K562 (cell line): ENCODE data around the gene SYMPK. TPM values are rescaled to one million over a fixed set of nuclear protein-coding genes. Genes with fewer than 3 reads are reported as not detected.
A peak's percentile ranks its signal among the peaks of the same experiment; 100 is the strongest.

Source experiments
- ASH1L ChIP-seq: fragments of 450-650 bp; IDR thresholded peaks from 2 replicates; pipeline ENCODE4 v1.6.1; 2018; ENCODE audit warnings: borderline replicate concordance, mild to moderate bottlenecking, low read depth; ENCODE audit not compliant: partially characterized antibody
- BHLHE40 ChIP-seq: IDR thresholded peaks from 2 replicates; pipeline ENCODE4 v1.6.1; 2011; ENCODE audit warnings: low read length, improper control_type of control experiment
- CHCHD3 ChIP-seq: fragments of 250-450 bp; sonication (Bioruptor Pico); IDR thresholded peaks from 2 replicates; pipeline ENCODE4 v2.1.2; 2022; ENCODE audit warnings: mild to moderate bottlenecking
- DDX20 ChIP-seq: fragments of 450-650 bp; IDR thresholded peaks from 2 replicates; pipeline ENCODE4 v1.6.1; 2016; ENCODE audit warnings: missing genetic modification characterization, low read depth, mild to moderate bottlenecking, missing compliant biosample characterization, moderate library complexity
- FOXJ3 ChIP-seq: sonication (generic); formaldehyde crosslinking; IDR thresholded peaks from 2 replicates; pipeline ENCODE4 v1.4.0; 2020; ENCODE audit warnings: mild to moderate bottlenecking, missing genetic modification reagents
- FOXK1 ChIP-seq: sonication (generic); formaldehyde crosslinking; IDR thresholded peaks from 2 replicates; pipeline ENCODE4 v1.8.0; 2022; ENCODE audit warnings: missing genetic modification reagents, mild to moderate bottlenecking, borderline replicate concordance
- HDAC1 ChIP-seq, 2 experiments: fragments of 450-650 bp; IDR thresholded peaks; 2 replicates each; pipeline ENCODE4 v1.6.1; 2016 to 2017; ENCODE audit warnings: inconsistent platforms in 1 of 2, mild to moderate bottlenecking in 1 of 2, moderate library complexity in 1 of 2
- HOXB6 ChIP-seq: fragments of 250-450 bp; sonication (Bioruptor Pico); IDR thresholded peaks from 2 replicates; pipeline ENCODE4 v1.5.1; 2022; ENCODE audit warnings: mild to moderate bottlenecking, borderline replicate concordance
- KLF13 ChIP-seq: fragments of 450-650 bp; IDR thresholded peaks from 2 replicates; pipeline ENCODE4 v1.6.1; 2016; ENCODE audit warnings: missing genetic modification characterization, low read depth, mild to moderate bottlenecking, missing compliant biosample characterization, moderate library complexity, borderline replicate concordance
- PHF8 ChIP-seq: fragments of 200-600 bp; sonication (generic); IDR thresholded peaks from 2 replicates; pipeline ENCODE4 v1.6.1; 2012; ENCODE audit warnings: mixed run types, mild to moderate bottlenecking, inconsistent platforms, low read length, moderate library complexity, borderline replicate concordance
- POLR2A ChIP-seq: fragments of 450-650 bp; conservative IDR thresholded peaks from 2 replicates; pipeline ENCODE4 v1.6.1; 2016
- POLR2G ChIP-seq: fragments of 200-400 bp; formaldehyde crosslinking; IDR thresholded peaks from 2 replicates; pipeline ENCODE4 v1.6.1; 2017; ENCODE audit warnings: low read depth, mild to moderate bottlenecking, antibody characterized with exemption, low read length, moderate library complexity
- PTTG1 ChIP-seq: fragments of 450-650 bp; IDR thresholded peaks from 2 replicates; pipeline ENCODE4 v1.6.1; 2016; ENCODE audit warnings: low read depth, mild to moderate bottlenecking, missing genetic modification characterization, missing compliant biosample characterization
- RAD21 ChIP-seq, 2 experiments: fragments of 250-450 bp in 1 of 2; fragments of 450-650 bp in 1 of 2; sonication (Bioruptor Pico) in 1 of 2; formaldehyde crosslinking in 1 of 2; IDR thresholded peaks in 1 of 2; conservative IDR thresholded peaks in 1 of 2; 2 replicates each; pipeline versions ENCODE4 v1.4.0 to v1.8.0; 2020 to 2022; ENCODE audit warnings: mild to moderate bottlenecking in 2 of 2, moderate library complexity in 1 of 2
- RB1 ChIP-seq: fragments of 450-650 bp; IDR thresholded peaks from 2 replicates; pipeline ENCODE4 v1.6.1; 2017; ENCODE audit warnings: low read depth, mild to moderate bottlenecking
- RBM17 ChIP-seq: fragments of 200-400 bp; formaldehyde crosslinking; IDR thresholded peaks from 2 replicates; pipeline ENCODE4 v1.6.1; 2017; ENCODE audit warnings: low read depth, mild to moderate bottlenecking, low read length, borderline replicate concordance
- SMARCE1 ChIP-seq: fragments of 450-650 bp; IDR thresholded peaks from 2 replicates; pipeline ENCODE4 v1.7.1; 2016; ENCODE audit warnings: mild to moderate bottlenecking
- SP1 ChIP-seq: sonication (generic); formaldehyde crosslinking; IDR thresholded peaks from 2 replicates; pipeline ENCODE4 v1.8.1; 2022; ENCODE audit warnings: mild to moderate bottlenecking, missing genetic modification reagents
- SPI1 ChIP-seq: IDR thresholded peaks from 2 replicates; pipeline ENCODE4 v1.6.1; 2011; ENCODE audit warnings: low read depth, low read length, control low read depth, borderline replicate concordance
- TCF7 ChIP-seq: sonication (generic); IDR thresholded peaks from 2 replicates; pipeline ENCODE4 v1.6.1; 2016; ENCODE audit warnings: antibody characterized with exemption, borderline replicate concordance
- TGIF2 ChIP-seq: sonication (generic); formaldehyde crosslinking; IDR thresholded peaks from 2 replicates; pipeline ENCODE4 v1.8.1; 2022; ENCODE audit warnings: mild to moderate bottlenecking, missing genetic modification reagents, moderate library complexity
- TRIM24 ChIP-seq, 2 experiments: fragments of 450-650 bp; IDR thresholded peaks; 2 replicates each; pipeline ENCODE4 v1.6.1; 2016
- ZBTB12 ChIP-seq: fragments of 250-450 bp; sonication (Bioruptor Pico); IDR thresholded peaks from 2 replicates; pipeline ENCODE4 v1.4.0; 2020
- ZNF134 ChIP-seq: fragments of 250-450 bp; sonication (Bioruptor Pico); conservative IDR thresholded peaks from 2 replicates; pipeline ENCODE4 v1.4.0; 2020
- ZNF740 ChIP-seq, 3 experiments: fragments of 200-800 bp in 1 of 3; sonication (Bioruptor generic) in 1 of 3; sonication (generic) in 1 of 3; formaldehyde crosslinking in 1 of 3; IDR thresholded peaks; 2 replicates each; pipeline versions ENCODE4 v1.6.1 to v1.8.0; 2016 to 2022; ENCODE audit warnings: mild to moderate bottlenecking in 2 of 3, missing compliant biosample characterization in 2 of 3, missing genetic modification characterization in 2 of 3, missing genetic modification reagents in 1 of 3
- polyA plus RNA-seq, 8 experiments: library from polyadenylated mRNA; depleted of rRNA in 4 of 8; stranded (reverse) in 5 of 8; unstranded in 3 of 8; fragments of >200 nt; fragmentation: Nextera tagmentation in 2 of 8; fragmentation: Illumina TruSeq in 1 of 8; extraction: Ambion mirVana in 2 of 8; extraction: Trizol in 1 of 8; gene quantifications; 2 replicates each; pipeline versions ENCODE4 v1.2.1 to v1.2.3, GENCODE V29; 2011 to 2014; ENCODE audit warnings: inconsistent platforms in 1 of 8, missing spikeins in 1 of 8
- total RNA-seq, 7 experiments: library from RNA; depleted of rRNA in 6 of 7; stranded (reverse); fragments of >200 nt in 6 of 7; fragmentation: Illumina TruSeq in 2 of 7; extraction: Trizol in 2 of 7; gene quantifications; 2 replicates each; pipeline versions ENCODE4 v1.2.1 to v1.2.3, GENCODE V29; 2011 to 2021; ENCODE audit warnings: low replicate concordance in 1 of 7

The SYMPK gene
- total and polyA plus RNA-seq, 9 of the 15 experiments (the other 6 are each of a cell fraction or from before 2014, with no cell fraction given), result 0.73 to 95.5 (median 58.4) TPM

- TF ChIP-seq SMARCE1 (no peak), KLF13 (tag) (no peak), POLR2A (no peak), HOXB6 (CRISPR knock-in tag) (no peak), FOXJ3 (CRISPR knock-in tag) (no peak), SPI1 (0 out of 2 replicates have a peak, but pooled peaks have one; percentile 1), POLR2G (peak; percentile 81), ZBTB12 (CRISPR knock-in tag) (no peak), FOXK1 (CRISPR knock-in tag) (no peak), HDAC1 (IDR thresholded peaks at IDR 0.05) (0 out of 4 replicates have a peak, but pooled peaks of 1 of the 2 experiments have one; percentile 29), RB1 (peak; percentile 45), TGIF2 (CRISPR knock-in tag) (0 out of 2 replicates have a peak, but pooled peaks have one; percentile 54), PHF8 (peak; percentile 57; the same call in 1 of the 2 replicates), ASH1L (no peak), TRIM24 (IDR thresholded peaks at IDR 0.05) (peak in 1 of 2 experiments; percentile 18; a peak in 1 of 4 replicates), TCF7 (no peak), RAD21 (CRISPR knock-in tag; conservative IDR thresholded peaks at IDR 0.05 in 1 of 2, IDR thresholded peaks at IDR 0.05 in 1 of 2) (peak in 1 of 2 experiments; percentile 40; a peak in 2 of 4 replicates), SP1 (CRISPR knock-in tag) (peak; percentile 37; the same call in 1 of the 2 replicates), CHCHD3 (CRISPR knock-in tag) (no peak), DDX20 (tag) (no peak), RBM17 (no peak), PTTG1 (tag) (no peak), ZNF740 (CRISPR knock-in tag; IDR thresholded peaks at IDR 0.05) (peak; percentile 93), ZNF740 (tag; IDR thresholded peaks at IDR 0.05) (peak in 1 of 2 experiments; percentile 88; a peak in 2 of 4 replicates), ZNF134 (CRISPR knock-in tag) (no peak), BHLHE40 (0 out of 2 replicates have a peak, but pooled peaks have one; percentile 6)
- TF ChIP-seq, all 486 proteins: peak for 92
Measured at GRCh38 chr19:45885556-45886426, 22.8 kb upstream of the SYMPK start, which contains the start of gene IRF2BP1 (continued).
